Measurements from ENCODE around the gene TRAK1.

Gene TRAK1

DNA sequence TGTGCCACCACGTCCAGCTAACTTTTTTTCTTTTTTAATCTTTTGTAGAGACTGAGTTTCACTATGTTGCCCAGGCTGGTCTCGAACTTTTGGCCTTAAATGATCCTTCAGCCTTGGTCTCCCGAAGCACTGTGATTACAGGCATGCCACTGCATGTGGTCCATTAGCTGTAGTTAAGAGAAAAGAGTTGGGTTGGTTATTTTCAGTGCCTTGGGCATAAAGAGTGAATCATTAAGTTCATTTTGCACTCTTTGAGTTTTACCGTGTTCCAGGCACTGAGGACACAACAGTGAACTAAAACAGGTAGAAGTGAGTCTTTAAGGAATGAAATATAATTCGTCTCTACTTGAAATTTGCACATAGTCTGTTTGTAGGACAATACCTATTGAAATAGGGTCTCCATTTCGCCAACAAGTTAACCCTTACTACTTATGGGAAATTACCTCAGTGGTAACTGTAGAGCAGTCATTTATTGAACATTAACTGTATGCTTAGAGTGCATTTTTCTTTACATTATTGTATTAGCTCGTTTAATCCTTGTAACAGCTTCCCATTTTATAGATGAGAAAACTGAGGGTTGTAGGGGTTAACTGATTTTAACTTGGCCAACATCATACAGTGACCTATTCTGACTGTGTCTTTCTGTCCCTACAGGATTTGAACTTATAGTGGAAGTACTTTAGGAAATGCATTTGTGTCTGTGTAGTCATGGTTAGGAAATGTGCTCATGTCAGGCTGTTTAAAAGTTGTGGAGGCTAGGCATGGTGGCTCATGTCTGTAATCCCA lies 22.7 kb upstream of the TRAK1 start:
- DNase-seq (ENCODE audit: low spot score), result no peak

DNA sequence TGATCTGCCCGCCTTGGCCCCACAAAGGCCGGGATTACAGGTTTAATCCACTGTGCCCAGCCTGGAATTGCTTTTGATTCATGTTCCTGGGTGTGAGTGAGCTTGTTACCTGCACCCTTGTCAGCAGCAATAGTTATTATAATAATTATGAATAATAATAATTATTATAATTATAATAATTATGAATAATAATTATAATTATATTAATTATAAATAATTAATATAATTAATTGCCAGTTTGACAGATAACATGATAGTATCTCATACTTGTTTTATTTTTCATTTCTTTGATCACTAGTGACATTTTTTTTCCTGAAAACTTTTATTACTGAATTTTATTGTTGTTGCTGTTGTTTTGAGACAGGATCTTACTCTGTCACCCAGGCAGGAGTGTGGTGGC lies 21.1 kb upstream of the TRAK1 start:
- DNase-seq (ENCODE audit: low spot score), result no peak

DNA sequence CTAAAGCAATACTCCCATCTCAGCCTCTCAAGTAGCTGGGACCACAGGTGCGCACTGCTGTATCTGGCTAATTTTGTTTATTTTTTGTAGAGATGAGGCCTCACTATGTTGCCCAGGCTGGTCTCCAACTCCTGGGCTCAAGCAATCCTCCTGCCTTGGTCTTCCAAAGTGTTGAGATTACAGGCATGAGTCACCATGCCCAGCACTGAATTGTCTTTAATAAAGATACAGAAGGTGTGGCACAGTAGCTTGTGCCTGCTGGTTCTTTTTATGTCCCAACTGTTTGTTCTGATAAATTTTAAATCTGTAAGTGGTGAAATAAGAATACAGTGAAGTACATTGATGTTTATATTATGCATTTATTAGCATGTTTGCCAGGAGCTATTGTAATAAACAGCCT lies 20.6 kb upstream of the TRAK1 start:
- no peak for DNase-seq (ENCODE audit: low spot score)

DNA sequence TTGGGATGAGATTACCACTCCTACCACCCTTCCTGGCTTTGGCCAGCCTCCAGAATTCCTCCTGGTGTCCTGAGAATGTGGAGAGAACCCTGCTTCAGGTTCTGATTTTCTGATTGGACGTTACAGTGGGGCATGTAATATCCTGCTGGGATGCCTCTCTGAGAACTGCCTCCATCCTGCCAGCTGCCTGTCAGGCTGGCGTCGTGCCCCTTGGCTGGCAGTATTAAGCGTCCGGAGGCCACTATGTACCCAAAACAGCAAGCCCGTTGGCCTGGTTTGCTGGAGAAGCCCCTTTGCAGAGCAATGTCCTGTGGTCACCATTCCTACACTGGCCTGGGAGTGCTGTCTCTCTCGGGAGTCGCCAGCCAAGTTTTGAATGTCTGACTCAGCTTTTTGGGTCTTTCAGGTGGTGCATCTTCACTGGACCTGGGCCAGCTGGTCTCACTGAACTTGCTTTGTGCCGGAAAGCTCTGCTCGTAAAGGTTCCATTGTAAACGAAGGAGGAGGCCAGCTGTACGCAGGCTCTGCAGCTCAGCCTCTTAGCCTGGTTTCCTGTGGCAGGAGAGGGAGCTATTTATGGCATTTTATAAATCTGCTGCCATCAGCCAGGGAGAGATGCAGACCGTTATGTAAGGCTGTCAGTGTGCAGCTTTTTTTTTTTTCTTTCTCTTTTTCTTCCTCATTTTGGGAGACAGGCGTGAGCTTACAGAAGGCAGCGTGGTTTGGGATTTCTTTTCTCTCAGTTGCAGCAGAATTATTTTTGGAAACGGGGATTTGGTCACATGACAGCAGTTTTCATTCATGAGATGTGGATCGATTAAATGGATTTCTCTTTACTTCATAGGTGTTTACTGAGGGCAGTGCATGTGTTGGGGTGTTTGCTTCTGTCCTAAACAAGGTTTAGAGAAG lies 19.0 kb upstream of the TRAK1 start:
- no peak for DNase-seq (ENCODE audit: low spot score)

GRCh38 chr3:42072831-42073301 lies 18.3 kb upstream of the TRAK1 start:
- DNase-seq (ENCODE audit: low spot score), result no peak

DNA sequence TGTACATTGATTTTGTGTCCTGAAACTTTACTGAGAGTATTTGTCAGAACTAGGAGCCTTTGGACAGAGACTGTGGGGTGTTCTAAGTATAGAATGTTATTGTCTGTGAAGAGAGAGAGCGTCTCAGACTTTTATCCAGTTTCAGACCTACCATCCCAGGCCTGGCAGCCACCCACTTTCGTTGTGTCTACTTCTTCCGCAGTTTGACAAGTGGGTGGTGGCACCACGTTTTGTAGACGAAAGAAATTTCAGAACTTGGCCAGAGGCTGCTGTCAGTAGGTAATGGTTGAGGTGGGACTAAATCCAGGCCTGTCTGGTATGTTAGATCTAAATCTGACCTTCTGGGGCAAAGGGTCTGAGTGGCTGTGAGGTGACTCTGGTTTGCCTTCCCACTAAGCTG lies 13.4 kb upstream of the TRAK1 start:
- DNase-seq (ENCODE audit: low spot score), result no peak

GRCh38 chr3:42078677-42079076 lies 12.5 kb upstream of the TRAK1 start:
- DNase-seq (ENCODE audit: low spot score), result no peak

DNA sequence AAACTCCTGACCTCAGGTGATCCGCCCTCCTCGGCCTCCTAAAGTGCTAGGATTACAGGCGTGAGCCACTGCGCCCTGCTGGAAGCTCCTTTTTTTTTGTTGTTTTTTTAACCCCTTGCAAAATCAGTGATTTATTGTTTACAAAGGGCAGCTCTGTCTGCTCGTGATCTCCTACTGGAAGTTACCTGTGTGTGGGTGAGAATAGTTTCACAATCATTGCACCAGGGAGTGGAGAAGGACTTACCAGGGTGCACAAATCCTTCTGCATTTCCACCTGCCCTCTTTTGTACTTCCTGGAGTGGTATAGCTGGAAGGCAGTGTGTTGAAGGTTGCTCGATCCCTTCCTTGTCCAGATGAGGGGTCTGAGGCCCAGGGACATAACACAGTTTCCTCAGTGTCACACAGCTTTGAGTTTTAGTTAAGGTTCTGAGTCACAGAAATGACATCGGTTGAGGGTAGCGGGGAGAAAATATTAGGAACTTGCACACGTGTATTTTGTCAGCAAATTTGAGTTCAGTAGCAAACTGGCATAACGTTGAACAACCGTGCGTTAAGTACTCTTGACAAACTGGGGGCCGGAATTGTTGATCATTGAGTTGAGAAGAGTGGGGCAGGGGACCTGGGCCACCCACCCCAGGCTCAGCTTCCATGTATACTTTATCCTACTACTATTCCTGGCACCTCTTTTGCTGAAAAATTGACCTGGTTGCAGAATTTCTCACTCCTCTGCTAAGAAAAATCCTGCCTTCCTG lies 11.3 kb upstream of the TRAK1 start:
- DNase-seq (ENCODE audit: low spot score), result peak; percentile 55

DNA sequence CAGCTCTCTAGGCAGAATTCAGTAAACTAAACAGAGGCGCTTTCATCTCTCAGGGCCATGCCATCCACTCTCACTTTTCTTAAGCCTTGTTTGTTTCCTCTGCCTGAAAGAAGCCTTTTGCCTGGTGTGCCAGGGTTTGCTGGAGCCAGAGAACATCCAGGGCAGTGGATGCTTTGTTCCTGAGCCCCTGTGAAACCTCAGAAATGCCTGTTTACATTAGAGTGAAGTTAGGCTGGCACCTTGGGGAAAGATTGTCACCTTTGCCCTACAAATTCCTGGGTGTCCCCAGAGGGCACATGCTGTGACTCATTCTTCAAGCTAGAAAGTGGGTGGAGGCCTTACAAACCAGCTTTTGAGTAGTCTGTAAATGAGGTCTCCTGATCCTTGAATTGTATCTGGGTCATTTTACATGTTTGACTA lies 10.7 kb upstream of the TRAK1 start:
- DNase-seq (ENCODE audit: low spot score), result no peak

DNA sequence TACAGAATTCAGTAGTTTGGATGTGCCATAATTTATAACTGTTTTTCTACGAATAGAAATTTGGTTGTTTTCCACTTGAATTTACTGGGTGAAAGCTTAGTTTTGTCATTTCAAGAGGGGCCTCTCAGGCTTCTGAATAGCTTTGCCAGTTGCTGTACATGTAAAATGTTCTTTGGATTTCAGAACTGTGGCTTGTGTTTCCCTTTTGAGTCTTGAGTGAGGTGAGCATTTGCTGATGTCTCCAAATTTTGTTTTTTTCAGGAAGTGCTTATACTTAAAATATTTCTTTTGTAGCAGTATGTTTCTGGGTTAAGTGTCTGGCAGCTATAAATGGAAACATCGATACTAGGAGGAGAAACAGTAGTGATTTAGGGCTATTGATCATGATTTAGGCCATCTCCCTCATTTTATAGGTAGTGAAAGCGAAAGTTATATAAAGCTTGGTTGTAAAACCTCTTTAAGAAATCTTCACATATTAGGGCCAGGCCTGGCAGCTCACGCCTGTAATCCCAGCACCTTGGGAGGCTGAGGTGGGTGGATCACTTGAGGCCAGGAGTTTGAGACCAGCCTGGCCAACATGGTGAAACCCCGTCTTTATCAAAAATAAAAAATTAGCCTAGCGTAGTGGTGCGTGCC lies 9.2 kb upstream of the TRAK1 start:
- no peak for DNase-seq (ENCODE audit: low spot score)

GRCh38 chr3:42084586-42084985 lies 6.6 kb upstream of the TRAK1 start:
- DNase-seq (ENCODE audit: low spot score), result no peak

DNA sequence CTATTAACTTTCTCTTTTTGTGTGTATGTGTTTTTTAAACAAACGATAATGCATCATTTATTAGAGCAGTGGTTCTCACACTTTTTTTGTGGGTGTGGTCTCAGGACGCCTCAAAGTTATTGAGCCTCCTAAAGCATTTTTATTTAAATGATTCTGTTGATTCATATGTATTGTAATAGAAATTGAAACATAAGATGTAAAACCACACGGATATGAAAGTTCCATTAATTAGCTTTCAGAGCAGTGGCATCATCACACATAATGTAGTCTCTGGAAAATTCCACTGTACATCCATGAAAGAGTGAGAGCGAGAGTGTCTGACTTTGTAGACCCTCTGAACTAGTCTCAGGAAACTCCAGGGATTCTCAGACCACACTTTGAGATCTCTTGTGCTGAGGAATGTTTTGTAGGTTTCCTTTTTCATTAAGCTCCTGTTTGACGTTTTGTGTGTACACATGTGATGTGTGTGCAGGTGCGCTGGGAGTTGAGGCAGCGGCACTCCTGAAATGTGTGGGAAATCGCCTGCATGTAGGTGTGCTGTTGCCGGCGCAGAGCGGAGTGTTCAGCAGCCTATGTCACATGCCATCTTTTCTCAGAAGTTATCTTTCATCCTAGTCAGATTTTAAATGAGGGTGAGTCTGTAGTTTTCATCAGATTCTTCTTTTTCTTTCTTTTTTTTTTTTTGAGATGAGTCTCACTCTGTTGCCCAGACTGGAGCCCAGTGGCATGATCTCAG lies 5.3 kb upstream of the TRAK1 start:
- DNase-seq (ENCODE audit: low spot score), result no peak

- no peak for DNase-seq (ENCODE audit: low spot score)
Measured at GRCh38 chr3:42088803-42089530, 2.2 kb upstream of the TRAK1 start.

GRCh38 chr3:42092006-42092405 lies 849 bp downstream of the TRAK1 start:
- no peak for DNase-seq (ENCODE audit: low spot score)

DNA sequence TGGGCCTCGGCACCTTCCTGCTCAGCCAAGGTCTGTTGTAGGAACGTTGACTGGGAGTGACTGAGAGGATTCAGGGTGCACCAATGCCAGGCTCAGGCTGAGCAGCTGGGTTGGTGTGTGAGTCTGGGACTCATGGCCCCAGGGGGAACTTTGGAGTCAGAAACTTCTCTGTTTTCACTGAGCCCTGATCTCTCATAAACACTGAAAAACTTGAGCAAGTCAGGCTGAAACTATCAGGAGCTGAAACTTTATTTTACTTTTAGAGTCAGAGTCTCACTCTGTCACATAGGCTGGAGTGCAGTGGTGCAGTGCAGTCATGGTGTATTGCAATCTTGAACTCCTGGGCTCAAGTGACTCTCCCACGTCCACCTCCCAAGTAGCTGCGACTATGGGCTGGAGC lies 3.0 kb downstream of the TRAK1 start:
- DNase-seq (ENCODE audit: low spot score), result no peak

GRCh38 chr3:42094691-42095391 lies 3.7 kb downstream of the TRAK1 start:
- DNase-seq (ENCODE audit: low spot score), result no peak

DNA sequence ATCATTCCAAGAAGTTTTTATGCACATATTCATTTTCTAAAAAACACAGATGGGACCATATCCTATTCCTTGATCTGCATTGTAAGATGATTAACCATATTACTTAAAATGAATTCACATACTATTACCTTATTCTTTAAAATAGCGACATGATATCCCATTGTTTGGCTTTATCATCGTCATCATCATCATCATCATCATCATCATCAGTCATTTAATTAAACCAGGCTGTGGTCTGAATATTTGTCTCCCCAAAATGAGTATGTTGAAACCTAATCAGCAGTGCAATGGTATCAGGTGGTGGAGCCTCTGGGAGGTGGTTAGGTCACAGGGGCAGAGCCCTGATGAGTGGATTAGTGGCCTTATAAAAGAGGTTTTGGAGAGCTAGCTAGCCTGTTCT lies 4.4 kb downstream of the TRAK1 start:
- DNase-seq (ENCODE audit: low spot score), result no peak

DNA sequence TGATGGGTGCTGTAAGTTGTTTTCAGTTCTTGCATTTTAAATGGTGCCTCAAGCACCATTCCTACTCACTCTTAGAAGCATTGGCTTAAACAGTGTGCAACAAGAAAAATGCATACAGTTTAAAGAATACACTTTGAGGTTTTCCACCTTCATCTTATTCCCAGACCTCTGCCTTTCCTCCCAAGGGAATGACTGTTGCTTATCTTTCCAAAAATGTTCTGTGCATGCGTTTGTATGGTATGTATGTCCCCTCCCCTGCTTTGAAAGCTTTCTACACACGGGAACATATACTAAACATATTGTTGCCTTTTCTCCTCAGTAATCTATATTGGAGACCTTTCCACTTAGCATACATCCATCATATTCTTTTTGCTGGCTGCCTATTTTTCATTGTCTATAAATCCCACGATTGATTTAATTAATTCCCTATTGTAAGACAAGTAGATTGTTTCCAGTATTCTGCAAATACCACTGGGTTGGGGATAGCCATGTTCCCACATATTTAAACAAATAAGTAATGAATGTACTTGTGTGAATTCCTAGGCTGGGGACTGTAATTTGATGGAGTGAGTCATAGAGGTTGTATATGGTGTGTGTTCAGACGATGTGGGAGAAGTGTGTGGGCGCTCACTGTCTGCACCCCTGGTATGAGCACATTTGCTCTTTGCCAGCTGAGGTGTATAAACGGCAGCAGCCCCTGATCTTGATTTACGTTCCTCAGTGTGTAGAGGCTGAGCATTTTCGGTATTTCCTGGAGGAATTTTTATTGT lies 5.8 kb downstream of the TRAK1 start:
- no peak for DNase-seq (ENCODE audit: low spot score)

- DNase-seq (ENCODE audit: low spot score), result no peak
Measured at GRCh38 chr3:42097566-42097946, 6.4 kb downstream of the TRAK1 start.

Measured in HuH-7 (cell line).